CD4-positive, alpha-beta T cell treated with Interleukin-17A for 4 hours (primary cell): ENCODE measurements around the gene POF1B.
A peak's percentile ranks its signal among the peaks of the same experiment; 100 is the strongest.
"Not testable (repeated sequence)": the region's sequence is repeated elsewhere in the genome, so short reads cannot be mapped to it uniquely, and the experiment has no call there.

Source experiments
- DNase-seq: peaks from one replicate; pipeline ENCODE4 v3.0.0-alpha.2; 2020; ENCODE audit warnings: mixed read lengths

The POF1B gene, protein sequence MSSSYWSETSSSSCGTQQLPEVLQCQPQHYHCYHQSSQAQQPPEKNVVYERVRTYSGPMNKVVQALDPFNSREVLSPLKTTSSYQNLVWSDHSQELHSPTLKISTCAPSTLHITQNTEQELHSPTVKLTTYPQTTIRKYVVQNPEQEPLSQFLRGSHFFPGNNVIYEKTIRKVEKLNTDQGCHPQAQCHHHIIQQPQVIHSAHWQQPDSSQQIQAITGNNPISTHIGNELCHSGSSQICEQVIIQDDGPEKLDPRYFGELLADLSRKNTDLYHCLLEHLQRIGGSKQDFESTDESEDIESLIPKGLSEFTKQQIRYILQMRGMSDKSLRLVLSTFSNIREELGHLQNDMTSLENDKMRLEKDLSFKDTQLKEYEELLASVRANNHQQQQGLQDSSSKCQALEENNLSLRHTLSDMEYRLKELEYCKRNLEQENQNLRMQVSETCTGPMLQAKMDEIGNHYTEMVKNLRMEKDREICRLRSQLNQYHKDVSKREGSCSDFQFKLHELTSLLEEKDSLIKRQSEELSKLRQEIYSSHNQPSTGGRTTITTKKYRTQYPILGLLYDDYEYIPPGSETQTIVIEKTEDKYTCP

DNA sequence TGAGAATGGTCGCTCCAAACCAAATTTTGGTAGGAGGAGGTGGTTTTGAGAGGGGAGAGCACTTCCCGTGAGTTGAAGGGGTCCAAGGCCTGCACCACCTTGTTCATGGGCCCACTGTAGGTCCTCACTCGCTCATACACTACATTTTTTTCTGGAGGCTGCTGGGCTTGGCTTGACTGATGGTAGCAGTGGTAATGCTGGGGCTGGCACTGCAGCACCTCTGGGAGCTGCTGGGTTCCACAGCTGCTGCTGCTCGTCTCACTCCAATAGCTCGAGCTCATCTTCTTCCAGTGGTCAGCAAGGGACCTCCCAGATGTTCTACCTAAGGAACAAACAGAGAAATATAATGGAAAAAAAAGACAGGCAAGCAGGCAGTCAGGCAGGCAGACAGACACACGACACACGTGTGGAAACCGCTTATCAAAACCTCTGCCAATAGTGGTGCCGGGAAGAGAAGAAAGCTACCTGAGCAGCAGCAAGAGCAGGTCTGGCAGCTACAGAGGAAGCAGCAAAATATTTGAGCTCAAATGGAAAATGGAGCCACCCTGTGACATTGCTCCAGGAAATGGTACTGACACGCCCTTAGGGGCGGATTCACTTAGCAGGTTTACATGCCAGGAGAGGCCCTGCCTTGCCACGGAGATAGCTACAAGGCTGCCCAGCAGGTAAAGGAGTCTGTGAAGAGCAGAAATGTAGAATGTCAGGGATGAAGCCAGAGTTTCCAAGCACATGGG lies at the start of gene POF1B:
Gene POF1B (minus strand): TSS at position 492 of the 734 bp plus-strand sequence. CDS start 211 bp downstream, at position 281.
- DNase-seq: no peak

DNA sequence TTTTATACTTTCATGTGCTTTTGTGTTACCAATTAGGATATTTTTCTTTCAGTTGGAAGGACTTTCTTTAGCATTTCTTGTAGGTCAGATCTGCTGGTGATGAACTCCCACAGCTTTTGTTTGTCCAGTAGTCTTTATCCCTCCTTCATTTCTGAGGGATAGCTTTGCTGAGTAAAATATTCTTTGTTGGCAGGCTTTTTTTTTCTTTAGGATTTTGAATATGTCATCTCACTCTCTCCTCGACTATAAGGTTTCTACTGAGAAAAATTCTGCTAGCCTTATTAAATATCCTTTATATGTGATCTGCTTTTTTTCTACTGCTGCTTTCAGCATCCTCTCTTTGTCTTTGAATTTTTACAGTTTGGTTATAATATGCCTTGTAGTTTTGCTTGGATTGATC lies 49.6 kb upstream of the POF1B start:
- no peak for DNase-seq

DNA sequence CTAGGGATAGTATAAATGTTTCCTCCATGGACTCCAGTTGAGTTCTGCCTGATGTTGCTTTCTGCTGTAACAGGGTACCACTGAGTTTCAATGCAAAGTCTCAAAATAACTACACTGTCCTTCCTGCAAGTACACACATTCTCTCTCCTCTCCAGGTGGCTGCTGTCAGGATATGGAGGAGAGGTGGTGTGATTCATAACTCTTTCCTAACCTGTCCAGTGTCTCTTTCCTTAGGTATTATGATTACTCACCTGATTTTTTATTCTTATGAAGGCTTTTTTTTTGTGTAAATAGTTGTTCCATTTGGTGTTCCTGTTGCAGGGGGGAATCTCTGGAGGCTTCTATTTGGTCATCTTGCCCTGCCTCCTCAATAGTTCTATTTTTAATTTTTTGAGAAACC lies 39.8 kb upstream of the POF1B start:
- no peak for DNase-seq

DNA sequence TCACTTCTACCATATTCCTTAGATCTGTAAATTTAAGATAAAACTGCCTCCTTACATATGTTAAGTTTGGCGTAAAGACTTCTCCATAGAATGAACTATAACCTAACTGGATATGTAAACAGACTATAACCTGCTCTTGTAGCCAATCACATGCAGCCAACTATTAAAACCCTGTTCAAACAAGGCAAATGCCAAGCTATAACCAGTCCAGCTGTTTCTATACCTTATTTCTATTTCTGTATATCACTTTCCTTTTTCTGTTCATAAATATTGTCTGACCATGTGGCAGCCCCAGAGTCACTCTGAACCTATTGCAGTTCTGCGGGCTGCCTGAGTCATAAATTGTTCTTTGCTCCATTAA lies 12.4 kb upstream of the POF1B start:
- no peak for DNase-seq

DNA sequence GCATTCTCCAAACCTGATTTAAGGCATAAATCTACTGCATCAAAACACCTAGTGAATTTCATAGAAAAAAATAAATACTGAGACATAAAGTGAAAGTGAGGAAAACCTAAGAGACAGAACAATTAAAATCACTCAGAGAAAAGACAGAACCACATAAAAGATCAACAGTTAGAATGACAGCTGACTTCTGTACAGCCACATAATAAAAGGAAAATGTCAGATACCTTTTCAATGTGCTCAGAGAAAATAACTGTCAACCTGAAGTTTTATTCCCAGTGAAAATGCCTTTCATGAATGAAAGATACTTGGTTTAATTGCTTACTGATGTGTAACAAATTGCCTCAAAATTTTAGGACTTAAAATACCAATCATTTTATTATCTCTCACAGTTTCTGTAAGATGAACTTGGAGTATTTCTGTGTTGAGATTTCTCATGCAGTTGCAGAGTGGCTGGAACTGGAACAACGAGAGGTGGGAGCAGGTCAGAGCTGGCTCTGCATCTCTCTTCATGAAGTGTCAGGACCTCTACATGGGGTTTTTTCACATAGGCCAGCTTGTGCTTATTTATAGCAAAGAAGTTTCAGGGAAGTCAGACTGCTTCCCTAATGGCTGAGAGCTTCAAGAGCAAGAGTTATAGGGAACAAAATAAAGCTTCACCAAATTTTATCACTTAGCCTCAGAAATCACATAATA lies 11.9 kb upstream of the POF1B start:
- no peak for DNase-seq

DNA sequence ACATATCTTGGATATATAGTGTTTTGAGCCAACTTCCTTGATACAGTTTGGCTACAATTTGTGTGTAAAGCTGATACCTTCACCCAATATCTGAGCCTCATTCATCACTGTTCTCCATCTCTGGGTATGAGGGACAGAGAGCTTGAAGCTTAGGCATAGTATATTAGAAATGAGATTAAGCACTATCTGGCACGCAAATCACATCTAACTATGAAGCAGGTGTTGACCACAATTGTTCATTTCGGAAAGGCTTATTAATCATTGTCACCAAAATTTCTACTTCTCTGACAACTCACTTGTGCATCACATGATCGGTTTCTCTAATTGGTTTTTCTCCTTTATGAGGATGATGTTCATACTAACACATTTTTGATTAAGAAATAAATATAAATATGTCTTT lies 2.1 kb upstream of the POF1B start:
- no peak for DNase-seq

DNA sequence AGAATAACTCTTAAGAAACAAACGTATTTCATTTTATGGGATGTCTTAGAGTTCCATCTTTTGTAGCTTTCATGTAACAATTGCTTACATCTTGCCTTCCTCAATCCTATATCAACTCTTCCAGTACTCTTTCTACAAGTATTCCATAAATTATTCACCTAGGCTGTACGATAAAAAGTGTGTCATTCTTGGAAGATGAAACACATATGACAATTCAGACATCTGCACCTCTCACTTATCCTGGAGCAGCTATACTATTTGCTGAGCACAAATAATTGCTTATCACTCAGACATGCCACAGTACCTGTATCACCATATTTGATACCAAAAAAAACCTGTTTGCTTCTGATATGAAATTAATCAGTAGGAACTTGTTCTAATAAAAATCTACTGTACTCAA lies 1.0 kb downstream of the POF1B start:
- DNase-seq: no peak

DNA sequence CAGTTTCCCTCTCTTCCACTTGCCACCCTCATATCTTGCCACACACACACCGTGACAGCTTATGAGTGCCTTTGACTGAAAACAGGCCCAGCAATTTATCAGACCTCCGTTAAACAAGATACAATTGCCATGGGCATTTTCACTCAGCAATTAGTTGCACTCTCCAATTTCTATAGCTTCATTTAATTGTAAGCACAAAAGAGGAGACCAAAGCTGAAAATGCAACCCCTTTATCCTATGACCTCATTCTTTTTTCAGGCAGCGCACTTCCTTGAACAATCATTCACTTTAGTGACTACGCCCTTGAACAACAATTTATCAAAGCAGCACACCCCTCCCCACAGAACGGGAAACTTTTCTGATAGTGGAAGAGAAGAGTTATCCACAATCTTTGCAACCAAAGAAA lies 4.1 kb downstream of the POF1B start:
- no peak for DNase-seq

DNA sequence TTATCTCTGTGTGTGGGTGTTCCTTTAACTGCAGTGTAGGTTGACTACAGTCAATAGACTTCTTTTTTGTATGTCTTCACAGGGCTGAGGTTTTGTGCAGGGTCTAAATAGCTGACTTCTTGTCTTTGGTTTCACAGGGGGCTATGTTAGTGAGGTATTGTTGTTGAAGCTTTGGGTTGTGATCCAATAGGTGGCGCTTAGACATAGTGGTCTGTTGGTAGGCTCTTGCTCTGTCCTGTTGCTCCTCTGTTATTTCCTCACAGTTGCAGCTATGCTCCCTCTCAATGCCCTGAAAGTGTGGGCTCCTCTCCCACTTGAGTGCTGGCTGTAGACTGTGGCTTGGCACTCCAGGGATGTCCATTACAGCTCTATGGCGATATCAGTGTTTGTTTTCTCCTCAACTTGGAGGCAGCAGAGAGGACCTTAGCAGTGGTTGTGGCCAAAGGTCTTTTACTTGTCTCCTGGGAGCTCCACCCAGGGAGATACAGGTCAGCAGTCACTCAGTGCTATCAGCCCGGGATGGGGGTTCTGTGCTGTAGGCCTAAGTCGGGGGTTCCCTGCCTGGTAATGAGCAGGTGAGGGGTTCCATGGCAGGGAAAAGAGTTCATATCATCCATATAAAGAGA lies 14.0 kb downstream of the POF1B start:
- no peak for DNase-seq

DNA sequence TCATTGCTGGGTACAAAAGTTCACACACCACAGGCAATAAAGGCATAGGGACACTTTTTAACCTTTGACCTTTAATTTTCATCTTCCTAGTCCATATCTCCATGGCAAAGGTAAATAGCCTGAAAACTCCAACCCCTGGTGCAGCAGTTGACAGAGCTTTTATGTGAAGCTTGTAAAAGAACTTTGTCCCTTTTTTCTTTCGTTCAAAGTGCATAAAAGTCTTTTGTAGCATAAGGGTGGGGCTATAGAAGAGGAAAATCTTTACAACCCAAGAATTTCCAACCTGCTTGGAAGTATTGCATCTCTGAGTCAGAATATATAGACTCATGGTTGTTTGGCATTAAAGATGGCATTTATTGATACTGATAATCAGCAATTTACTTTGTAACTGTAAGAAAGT lies 20.4 kb downstream of the POF1B start:
- DNase-seq: no peak

DNA sequence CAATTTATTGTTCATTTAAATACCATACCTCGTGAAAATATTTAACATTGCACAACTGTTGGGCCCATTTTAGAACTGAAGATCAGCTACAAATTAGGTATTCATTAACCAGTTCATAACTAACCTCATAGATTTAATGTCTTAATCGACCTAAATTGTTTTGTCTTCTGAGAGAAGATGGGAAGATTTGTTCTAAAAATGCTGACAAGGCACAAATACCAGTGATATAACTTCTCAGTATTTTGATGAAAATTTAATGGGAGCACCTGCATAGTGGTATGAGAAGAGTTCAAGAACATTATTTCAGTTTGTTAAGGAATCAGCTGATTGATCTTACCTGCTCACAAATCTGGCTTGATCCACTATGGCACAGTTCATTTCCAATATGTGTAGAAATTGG lies 33.9 kb downstream of the POF1B start:
- DNase-seq: no peak

DNA sequence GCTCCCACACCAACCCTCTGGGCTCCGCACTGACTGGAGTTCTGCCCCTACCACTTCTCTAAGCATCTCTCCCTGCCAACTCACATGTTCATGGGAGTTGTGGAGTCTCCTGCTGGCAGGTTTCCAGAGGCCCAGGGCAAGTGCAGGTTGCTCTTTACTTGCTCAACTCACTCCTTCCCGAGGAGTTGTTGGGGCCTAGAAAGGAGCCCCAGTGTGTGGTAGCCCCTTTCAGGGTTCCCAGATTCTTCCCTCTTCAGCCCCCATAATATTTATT lies 52.5 kb downstream of the POF1B start:
- no peak for DNase-seq

DNA sequence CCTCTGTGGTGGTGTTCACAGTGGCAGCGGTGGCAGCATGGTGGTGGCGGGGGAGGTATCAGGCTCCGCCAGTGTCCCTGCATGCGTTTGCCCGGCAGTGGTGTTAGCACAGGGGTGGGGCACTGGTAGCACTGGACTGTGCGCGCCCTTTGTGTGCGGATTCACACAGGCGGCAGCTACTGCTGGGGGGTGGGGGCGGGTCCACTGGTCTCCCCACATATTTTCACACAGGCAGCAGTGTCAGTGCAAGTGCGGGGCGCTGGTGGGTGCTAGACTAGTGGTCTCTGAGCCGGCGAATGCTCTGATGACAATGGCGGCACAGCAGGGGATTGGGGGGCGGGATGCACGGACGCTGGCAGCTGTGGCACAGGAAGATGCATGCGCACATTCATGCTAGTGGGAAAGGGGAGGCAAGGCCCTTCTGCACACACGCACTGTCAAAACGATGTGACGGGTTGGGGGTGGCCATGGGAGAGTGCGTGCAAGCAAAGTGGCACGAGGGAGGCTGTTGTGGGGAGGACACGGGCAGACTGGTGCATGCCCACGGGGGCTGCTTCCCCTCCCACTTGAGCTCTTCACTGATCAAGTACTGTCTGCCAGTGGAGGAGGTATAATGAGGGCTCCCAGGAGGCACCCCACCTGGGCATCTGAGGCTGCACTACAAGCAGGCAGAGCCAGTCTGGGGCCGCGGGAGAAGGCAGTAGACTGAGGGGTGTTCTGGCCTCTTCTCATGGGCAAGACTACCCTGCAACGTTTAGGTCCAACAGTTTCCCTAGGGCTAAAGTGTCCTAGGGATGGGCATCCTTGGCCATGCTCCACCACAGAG lies 53.0 kb downstream of the POF1B start:
- no peak for DNase-seq

DNA sequence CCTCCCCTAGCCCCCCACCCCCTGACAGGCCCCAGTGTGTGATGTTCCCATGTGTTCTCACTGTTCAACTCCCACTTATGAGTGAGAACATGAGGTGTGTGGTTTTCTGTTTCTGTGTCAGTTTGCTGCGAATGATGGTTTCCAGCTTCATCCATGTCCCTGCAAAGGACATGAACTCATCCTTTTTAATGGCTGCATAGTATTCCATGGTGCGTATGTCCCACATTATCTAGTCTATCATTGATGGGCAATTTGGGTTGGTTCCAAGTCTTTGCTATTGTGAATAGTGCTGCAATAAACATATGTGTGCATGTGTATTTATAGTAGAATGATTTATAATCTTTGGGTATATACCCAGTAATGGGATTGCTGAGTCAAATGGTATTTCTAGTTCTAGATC lies 68.1 kb downstream of the POF1B start:
- not testable (repeated sequence) for DNase-seq

DNA sequence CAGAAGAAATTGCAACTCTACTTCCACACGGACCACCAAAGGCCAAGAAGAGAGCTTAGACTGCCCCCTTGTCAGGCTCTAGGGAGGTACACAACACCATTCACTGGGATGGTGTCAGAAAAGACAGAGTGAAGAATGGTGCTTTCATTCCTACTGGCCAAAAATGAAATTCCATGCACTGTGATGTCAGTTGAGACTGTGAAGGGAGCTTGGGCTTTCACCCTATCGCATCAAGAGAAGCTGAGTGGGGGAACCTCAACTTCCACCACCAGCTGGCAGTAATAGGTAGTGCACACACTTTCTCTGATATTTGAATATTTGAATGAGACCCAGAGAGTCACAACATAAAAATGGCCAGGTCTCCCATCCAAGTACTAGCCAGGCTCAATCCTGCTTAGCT lies 69.7 kb downstream of the POF1B start:
- DNase-seq: no peak

DNA sequence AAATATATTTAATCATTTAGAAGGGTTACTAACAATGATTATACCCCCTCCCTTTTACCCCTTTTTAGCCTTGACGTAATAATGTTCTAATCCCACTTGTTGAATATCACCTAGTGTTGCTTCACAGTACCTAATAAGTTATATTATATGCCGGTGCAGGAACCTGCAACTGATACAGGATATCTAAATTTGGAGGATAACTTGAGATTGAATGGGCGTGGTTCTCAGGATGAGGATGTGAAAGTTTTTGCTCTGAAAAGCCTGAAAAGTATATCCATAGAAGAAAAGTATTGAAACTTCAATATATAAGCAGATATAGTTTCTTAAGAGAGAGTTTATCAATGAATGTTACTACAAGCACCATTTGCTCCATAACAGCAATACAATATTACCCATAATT lies 75.9 kb downstream of the POF1B start:
- no peak for DNase-seq

DNA sequence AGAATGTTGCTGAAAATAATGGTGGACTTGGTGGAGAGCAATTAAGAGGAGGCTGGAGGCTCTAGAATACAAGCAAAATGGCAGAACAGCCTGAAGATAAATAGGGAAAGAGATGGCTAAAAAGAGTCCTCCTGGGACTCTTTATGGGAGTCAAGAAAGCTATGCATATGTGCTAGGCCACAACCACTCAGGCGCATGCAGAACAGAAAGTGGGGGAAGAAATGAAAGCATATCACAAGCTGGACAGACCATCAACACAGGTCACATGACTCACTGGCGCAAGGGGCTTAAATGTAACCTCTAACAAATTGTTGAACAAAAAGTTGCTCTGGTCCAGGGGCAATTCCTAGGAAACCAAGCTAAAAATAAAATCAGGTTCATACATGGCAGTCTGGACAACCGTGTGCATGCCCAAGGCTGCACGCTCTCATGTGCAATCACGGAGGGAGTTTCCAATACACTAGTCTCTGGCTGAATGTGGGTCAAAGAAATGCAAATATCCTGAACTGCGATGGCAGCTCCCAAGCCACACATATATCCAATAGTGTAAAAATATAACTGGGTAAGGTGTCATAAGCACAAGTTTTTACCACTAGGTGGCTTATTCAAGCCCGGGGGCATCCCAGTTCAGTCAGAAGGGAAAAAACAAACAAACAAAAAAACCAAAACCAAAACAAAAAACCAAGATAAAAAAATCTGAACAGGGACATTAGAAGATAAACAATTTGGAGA lies 90.3 kb downstream of the POF1B start:
- no peak for DNase-seq

DNA sequence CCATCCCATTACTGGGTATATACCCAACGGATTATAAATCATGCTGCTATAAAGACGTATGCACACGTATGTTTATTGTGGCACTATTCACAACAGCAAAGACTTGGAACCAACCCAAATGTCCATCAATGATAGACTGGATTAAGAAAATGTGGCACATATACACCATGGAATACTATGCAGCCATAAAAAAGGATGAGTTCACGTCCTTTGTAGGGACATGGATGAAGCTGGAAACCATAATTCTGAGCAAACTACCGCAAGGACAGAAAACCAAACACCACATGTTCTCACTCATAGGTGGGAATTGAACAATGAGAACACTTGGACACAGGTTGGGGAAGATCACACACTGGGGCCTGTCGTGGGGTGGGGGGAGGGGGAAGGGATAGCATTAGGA lies 94.2 kb downstream of the POF1B start:
- not testable (repeated sequence) for DNase-seq

DNA sequence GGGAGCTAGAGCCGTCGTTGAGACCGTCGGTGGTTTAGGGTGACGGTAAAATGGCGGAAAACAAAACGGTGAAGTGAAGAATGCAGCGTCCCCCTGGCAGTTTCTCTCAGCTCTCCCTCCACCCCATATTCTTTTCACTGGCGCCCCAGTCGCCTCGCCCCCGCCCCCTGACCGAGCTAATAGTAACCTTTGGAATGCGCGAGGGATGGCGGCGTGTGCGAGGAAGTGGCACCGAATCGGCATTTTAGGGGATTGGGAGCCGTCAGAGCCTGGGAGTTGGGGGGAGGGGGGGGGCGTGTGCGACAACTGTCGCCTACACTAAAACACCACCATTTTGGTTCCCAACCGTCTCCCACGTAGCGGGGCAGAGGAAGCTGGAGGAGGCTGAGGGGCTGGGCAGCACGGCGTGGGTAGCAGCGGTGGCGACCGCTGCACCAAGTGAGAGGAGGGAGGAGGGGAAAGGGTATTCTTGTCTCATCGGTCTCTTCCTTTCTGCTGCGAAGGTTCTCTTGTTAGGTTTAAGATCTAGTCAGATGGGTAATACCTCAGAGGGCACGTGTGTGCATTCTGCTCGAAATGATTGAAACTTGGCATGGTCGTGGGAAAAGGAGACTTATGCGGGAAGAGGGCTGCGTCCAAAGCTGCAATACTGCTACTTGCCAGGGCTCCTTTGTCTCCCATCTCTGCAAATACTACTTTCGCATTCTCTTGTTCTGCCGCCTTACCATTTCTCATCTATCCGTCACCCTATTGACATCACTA lies 134.8 kb downstream of the POF1B start:
- DNase-seq: peak; percentile 9

DNA sequence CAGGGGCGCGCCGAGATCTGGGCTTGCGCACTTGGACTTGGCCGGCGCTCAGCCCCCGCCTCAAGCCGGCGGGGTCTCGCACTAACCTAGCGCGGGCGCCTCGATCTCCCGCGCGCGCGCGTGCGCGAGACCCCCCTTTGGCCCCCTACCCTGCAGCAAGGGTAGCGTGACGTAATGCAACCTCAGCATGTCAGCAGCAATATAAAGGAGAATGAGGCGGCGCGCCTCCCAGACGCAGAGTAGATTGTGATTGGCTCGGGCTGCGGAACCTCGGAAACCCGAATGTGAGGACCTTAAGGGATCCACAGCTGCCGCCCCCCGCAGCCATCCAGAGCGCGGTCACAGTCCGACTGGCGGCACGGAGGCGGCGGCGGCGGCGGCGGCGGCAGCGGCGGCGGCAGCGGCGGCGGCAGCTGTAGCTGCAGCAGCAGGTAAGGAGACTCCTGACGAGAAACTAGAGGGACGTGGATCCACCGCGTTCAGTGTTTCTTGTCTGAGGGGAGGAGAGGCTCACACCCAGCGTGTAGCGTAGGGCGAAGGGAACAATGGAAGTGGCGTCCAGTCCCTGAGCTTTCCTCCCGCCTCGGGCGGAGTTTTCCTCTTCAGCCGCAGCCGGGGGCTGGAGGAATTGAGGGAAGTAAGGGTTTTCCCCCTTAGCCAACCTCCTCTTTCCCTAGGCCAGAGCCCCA lies 135.6 kb downstream of the POF1B start, which contains the start of the genes SATL1 and ZNF711:
Gene SATL1 (minus strand): TSS at position 19 of the 689 bp plus-strand sequence. CDS start 134,811 bp downstream, outside the sequence.
Gene ZNF711 (plus strand): TSS at position 231 of the 689 bp plus-strand sequence. CDS start 3,582 bp downstream, outside the sequence.
- DNase-seq: peak; percentile 39
